ENCODE results near the gene RALGAPA1.
"Not testable (repeated sequence)": the region's sequence is repeated elsewhere in the genome, so short reads cannot be mapped to it uniquely, and the experiment has no call there.

RALGAPA1 gene

GRCh38 chr14:35808638-35809563 is at the start of gene RALGAPA1:
Gene RALGAPA1, minus strand, starts transcription at chr14:35809295. Its CDS starts 460 bp downstream, at chr14:35808835.
- peak; percentile 78 for DNase-seq

GRCh38 chr14:35858521-35859209 is 49.6 kb upstream of the RALGAPA1 start:
- no peak for DNase-seq

GRCh38 chr14:35855876-35856481 is 46.9 kb upstream of the RALGAPA1 start:
- DNase-seq: no peak

- DNase-seq: no peak
Measured at GRCh38 chr14:35854696-35855270, 45.7 kb upstream of the RALGAPA1 start.

GRCh38 chr14:35853225-35853624 is 44.1 kb upstream of the RALGAPA1 start:
- no peak for DNase-seq

GRCh38 chr14:35851823-35852222 is 42.7 kb upstream of the RALGAPA1 start:
- no peak for DNase-seq

GRCh38 chr14:35849122-35849521 is 40.0 kb upstream of the RALGAPA1 start:
- DNase-seq: no peak

GRCh38 chr14:35847636-35848035 is 38.5 kb upstream of the RALGAPA1 start:
- no peak for DNase-seq

- DNase-seq: no peak
Measured at GRCh38 chr14:35844494-35844893, 35.4 kb upstream of the RALGAPA1 start.

- DNase-seq: not testable (repeated sequence)
Measured at GRCh38 chr14:35842245-35842644, 33.1 kb upstream of the RALGAPA1 start.

GRCh38 chr14:35841704-35842103 is 32.6 kb upstream of the RALGAPA1 start:
- not testable (repeated sequence) for DNase-seq

- no peak for DNase-seq
Measured at GRCh38 chr14:35835208-35835982, 26.3 kb upstream of the RALGAPA1 start.

- DNase-seq: no peak
Measured at GRCh38 chr14:35829449-35829848, 20.4 kb upstream of the RALGAPA1 start.

- no peak for DNase-seq
Measured at GRCh38 chr14:35827678-35828472, 18.8 kb upstream of the RALGAPA1 start.

GRCh38 chr14:35826952-35827416 is 17.9 kb upstream of the RALGAPA1 start:
- DNase-seq: no peak

- peak; percentile 90 for DNase-seq
Measured at GRCh38 chr14:35826218-35826951, 17.3 kb upstream of the RALGAPA1 start, which contains the start of gene BRMS1L. Gene BRMS1L, plus strand, starts transcription at chr14:35826338. Its CDS starts 179 bp downstream, at chr14:35826517.

- DNase-seq: no peak
Measured at GRCh38 chr14:35825968-35826217, 16.8 kb upstream of the RALGAPA1 start.

- DNase-seq: not testable (repeated sequence)
Measured at GRCh38 chr14:35824446-35825165, 15.5 kb upstream of the RALGAPA1 start.

- DNase-seq: no peak
Measured at GRCh38 chr14:35822501-35822900, 13.4 kb upstream of the RALGAPA1 start.

Measured in KG1 (cell line).